GM06990 (cell line): ENCODE results near the gene ATXN2.

Experiments
- DNase-seq: peaks from one replicate; pipeline ENCODE4 v3.0.0-alpha.2; 2011; ENCODE audit not compliant: insufficient read length; ENCODE audit errors: extremely low read depth
- H3K27me3 ChIP-seq: replicated peaks from 2 replicates; pipeline ENCODE4 v1.6.0; 2011; ENCODE audit warnings: low read length; ENCODE audit not compliant: control insufficient read depth, insufficient read depth
- H3K36me3 ChIP-seq: 2 replicates; pipeline ENCODE4 v1.5.1; 2011; ENCODE audit warnings: low read length; ENCODE audit not compliant: control insufficient read depth, insufficient read depth
- H3K4me3 ChIP-seq: replicated peaks from 2 replicates; pipeline ENCODE4 v1.5.1; 2011; ENCODE audit warnings: low read depth, mild to moderate bottlenecking, control low read depth, low read length
- TF ChIP-seq, protein P1 (sequence below): IDR thresholded peaks from 2 replicates; pipeline ENCODE4 v1.5.1; 2011; ENCODE audit warnings: low read length, control low read depth, mild to moderate bottlenecking, inconsistent platforms; ENCODE audit not compliant: insufficient read depth, poor library complexity, severe bottlenecking

Gene ATXN2

DNA sequence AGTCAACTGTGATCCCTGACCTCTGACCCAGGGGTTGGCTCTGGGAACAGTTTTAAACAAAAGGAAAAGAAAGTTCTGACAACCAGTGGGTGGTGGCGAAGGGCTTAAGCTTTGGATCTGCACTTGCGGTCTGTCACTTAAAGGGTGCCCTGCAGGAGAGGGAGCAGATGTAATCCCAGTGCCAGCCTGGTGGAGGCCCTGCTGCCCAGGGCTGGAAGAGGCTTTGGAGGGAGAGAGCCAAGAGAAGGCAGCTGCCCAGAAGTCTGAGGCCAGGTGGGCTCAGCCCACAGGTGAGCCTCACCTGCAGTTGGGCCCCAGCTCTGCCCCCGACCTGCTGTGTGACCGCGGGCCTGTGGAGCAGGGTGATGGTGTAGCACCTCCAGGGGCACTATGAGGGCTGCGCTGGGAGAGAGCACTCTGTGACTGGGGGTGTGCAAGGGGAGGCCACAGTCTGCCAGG is 174.3 kb downstream of the ATXN2 start:
- no peak for DNase-seq

DNA sequence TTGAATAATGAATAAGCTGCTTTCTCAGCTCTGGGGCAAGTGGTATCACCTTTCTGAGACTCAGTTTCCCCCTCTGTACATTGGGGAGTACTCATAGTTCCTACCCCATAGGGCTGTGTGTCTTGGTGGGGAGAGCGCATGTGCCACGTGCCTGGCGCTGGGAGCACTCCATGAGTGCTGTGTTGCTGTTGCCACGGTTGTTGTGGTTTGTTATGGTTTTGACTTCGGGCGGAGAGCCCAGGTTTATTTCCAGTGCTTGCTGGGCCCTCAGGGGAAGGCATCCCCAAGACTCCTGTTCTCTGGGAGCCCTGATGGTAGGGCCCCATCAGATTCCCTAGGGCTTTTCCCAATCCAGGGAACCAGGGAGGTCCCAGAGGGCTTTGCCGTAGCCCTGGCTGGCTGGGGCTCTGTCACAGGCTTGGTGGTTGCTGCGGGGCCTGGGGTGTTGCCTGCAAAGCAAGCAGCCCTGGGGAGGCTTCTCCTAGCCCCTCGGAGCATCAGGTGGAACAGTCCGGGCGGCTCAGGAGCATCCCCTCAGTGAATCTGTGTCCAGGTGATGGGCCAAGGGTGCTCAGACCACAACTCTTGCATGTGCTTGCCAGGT is 174.8 kb downstream of the ATXN2 start:
- Histone ChIP-seq H3K36me3 (peaks cover 15% of the 10 kb centered on the region), H3K27me3 (no peaks in the 10 kb centered on the region), H3K4me3 (no peak overlapping the region)
- TF ChIP-seq, protein P1, sequence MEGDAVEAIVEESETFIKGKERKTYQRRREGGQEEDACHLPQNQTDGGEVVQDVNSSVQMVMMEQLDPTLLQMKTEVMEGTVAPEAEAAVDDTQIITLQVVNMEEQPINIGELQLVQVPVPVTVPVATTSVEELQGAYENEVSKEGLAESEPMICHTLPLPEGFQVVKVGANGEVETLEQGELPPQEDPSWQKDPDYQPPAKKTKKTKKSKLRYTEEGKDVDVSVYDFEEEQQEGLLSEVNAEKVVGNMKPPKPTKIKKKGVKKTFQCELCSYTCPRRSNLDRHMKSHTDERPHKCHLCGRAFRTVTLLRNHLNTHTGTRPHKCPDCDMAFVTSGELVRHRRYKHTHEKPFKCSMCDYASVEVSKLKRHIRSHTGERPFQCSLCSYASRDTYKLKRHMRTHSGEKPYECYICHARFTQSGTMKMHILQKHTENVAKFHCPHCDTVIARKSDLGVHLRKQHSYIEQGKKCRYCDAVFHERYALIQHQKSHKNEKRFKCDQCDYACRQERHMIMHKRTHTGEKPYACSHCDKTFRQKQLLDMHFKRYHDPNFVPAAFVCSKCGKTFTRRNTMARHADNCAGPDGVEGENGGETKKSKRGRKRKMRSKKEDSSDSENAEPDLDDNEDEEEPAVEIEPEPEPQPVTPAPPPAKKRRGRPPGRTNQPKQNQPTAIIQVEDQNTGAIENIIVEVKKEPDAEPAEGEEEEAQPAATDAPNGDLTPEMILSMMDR, result no peak
- DNase-seq, result no peak

More for the DNA sequence above, 174.3 kb downstream of the ATXN2 start:
- Histone ChIP-seq H3K36me3 (peaks cover 11% of the 10 kb centered on the region), H3K4me3 (no peak overlapping the region), H3K27me3 (no peaks in the 10 kb centered on the region)
- TF ChIP-seq, protein P1, result peak; percentile 22

DNA sequence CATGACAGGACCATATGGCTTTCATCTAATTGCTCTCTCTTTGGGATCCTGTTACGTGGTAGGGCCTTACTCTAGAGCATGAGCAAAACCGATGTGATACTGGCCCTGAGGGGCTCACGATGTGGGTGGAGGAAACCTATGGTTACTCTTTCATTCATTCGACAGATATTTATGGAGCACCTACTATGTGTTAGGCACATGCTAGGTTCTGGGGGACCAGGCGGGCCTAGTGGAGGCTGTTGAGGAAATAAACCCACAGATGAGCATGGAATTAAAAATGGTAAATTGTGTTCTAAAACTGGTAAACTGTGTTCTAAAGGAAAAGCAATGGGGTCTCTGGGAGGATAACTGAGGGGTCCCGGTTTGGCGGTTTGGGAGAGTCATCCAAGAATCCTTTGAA is 178.6 kb downstream of the ATXN2 start:
- DNase-seq, result no peak
- Histone ChIP-seq H3K27me3 (no peaks in the 10 kb centered on the region), H3K36me3 (peaks cover 20% of the 10 kb centered on the region), H3K4me3 (no peak overlapping the region)
- TF ChIP-seq, protein P1, result no peak

DNA sequence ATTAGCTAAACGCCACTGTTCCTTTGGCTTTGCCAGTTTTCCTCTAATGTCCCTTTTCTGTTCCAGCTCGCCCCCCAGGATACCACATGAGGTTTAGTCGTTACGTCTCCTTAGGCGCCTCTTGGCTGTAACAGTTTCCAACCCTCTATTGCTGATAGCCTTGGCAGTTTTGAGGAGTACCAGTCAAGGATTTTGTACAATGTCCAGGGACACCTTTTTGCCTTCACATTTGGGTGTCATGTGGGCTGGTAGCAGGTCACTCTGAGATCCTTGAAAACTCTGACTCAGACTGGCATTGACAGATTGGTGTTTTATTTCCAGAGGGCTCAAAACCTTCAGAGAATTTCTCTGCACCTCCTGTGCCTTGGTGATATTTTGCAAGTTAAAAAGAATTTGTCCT is 179.3 kb downstream of the ATXN2 start:
- H3K27me3 ChIP-seq, result no peaks in the 10 kb centered on the region
- TF ChIP-seq, protein P1, result no peak
- peaks cover 18% of the 10 kb centered on the region for H3K36me3 ChIP-seq
- H3K4me3 ChIP-seq, result no peak overlapping the region
- no peak for DNase-seq

DNA sequence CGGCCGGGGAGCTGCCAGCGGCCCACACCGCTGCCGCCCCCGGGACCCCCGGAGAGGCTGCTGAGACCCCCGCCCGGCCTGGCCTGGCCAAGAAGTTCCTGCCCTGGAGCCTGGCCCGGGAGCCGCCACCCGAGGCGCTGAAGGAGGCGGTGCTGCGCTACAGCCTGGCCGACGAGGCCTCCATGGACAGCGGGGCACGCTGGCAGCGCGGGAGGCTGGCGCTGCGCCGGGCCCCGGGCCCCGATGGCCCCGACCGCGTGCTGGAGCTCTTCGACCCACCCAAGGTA is 180.6 kb downstream of the ATXN2 start:
- no peak overlapping the region for H3K4me3 ChIP-seq
- H3K36me3 ChIP-seq, result peaks cover 18% of the 10 kb centered on the region
- H3K27me3 ChIP-seq, result no peaks in the 10 kb centered on the region
- no peak for DNase-seq
- TF ChIP-seq, protein P1, result no peak
